H1 (cell line): Measurements from ENCODE around the gene PPAN. TPM values are rescaled to one million over a fixed set of nuclear protein-coding genes. Genes with fewer than 3 reads are reported as not detected.

Experiments
- CTCF ChIA-PET: fragments of 300-600 bp; sonication (Branson Sonifier 250); formaldehyde crosslinking; loops from one replicate; lab custom pipeline; 2021; ENCODE audit not compliant: partially characterized antibody; lab: Charles Lee
- POLR2A ChIA-PET: fragments of 300-600 bp; sonication (Branson Sonifier 250); formaldehyde crosslinking; loops from one replicate; lab custom pipeline; 2021; ENCODE audit warnings: inconsistent platforms; ENCODE audit not compliant: partially characterized antibody; lab: Charles Lee
- DNase-seq, 2 experiments: peaks; one replicate each; pipeline versions ENCODE4 v3.0.0 to v3.0.0-alpha.2; 2010 to 2022; ENCODE audit warnings: low spot score in 2 of 2, low read depth in 1 of 2, mixed read lengths in 1 of 2
- FAIRE-seq: peaks from 2 replicates; lab custom pipeline; 2011; peaks lifted over from hg19 to GRCh38; lab: Jason Lieb, UNC
- H2AFZ ChIP-seq: 2 replicates; pipeline ENCODE4 v1.8.1; 2012; ENCODE audit warnings: low read length, inconsistent platforms
- H2AK5ac ChIP-seq: 2 replicates; pipeline ENCODE4 v1.6.1; 2013; ENCODE audit warnings: low read depth, low read length
- H2BK120ac ChIP-seq: replicated peaks from 2 replicates; pipeline ENCODE3; 2013; ENCODE audit warnings: low read depth, low read length, inconsistent platforms
- H2BK12ac ChIP-seq: 2 replicates; pipeline ENCODE4 v1.6.1; 2013; ENCODE audit warnings: low read depth, low read length
- H2BK15ac ChIP-seq: 2 replicates; pipeline ENCODE4 v1.6.1; 2013; ENCODE audit warnings: low read length
- H2BK20ac ChIP-seq: 2 replicates; pipeline ENCODE4 v1.6.1; 2013; ENCODE audit warnings: low read length
- H2BK5ac ChIP-seq: 2 replicates; pipeline ENCODE4 v1.6.1; 2013; ENCODE audit warnings: low read depth, low read length
- H3K14ac ChIP-seq: 2 replicates; pipeline ENCODE4 v1.6.1; 2013; ENCODE audit warnings: inconsistent platforms; ENCODE audit not compliant: insufficient read length
- H3K18ac ChIP-seq: 2 replicates; pipeline ENCODE4 v1.6.1; 2013; ENCODE audit warnings: low read length; ENCODE audit errors: extremely low read depth
- H3K23ac ChIP-seq: 2 replicates; pipeline ENCODE4 v1.6.1; 2013; ENCODE audit warnings: inconsistent platforms; ENCODE audit not compliant: insufficient read length
- H3K23me2 ChIP-seq: 2 replicates; pipeline ENCODE4 v1.6.1; 2013; ENCODE audit warnings: low read depth, low read length
- H3K27ac ChIP-seq: 2 replicates; pipeline ENCODE4 v1.6.1; 2011; ENCODE audit warnings: low read depth, low read length, inconsistent platforms
- H3K27me3 ChIP-seq, 4 experiments: replicated peaks in 1 of 4; 1 replicate in 1 of 4; 2 replicates in 3 of 4; pipeline versions ENCODE4 v1.6.1 to v1.8.1; 2011 to 2013; ENCODE audit warnings: low read length in 3 of 4, mild to moderate bottlenecking in 3 of 4, inconsistent platforms in 2 of 4, mixed read lengths in 2 of 4, moderate library complexity in 1 of 4; ENCODE audit not compliant: control insufficient read depth in 3 of 4, insufficient read depth in 3 of 4; ENCODE audit errors: extremely low read depth in 1 of 4
- H3K36me3 ChIP-seq, 4 experiments: 2 replicates each; pipeline versions ENCODE4 v1.6.1 to v1.8.1; 2011 to 2013; ENCODE audit warnings: mild to moderate bottlenecking in 4 of 4, low read length in 3 of 4, moderate library complexity in 2 of 4, control low read depth in 1 of 4, inconsistent platforms in 1 of 4; ENCODE audit not compliant: insufficient read depth in 4 of 4, control insufficient read depth in 2 of 4
- H3K4ac ChIP-seq: replicated peaks from 2 replicates; pipeline ENCODE3; 2013; ENCODE audit warnings: low read length, low read depth, mixed read lengths, inconsistent platforms; ENCODE audit not compliant: insufficient read length
- H3K4me1 ChIP-seq, 4 experiments: replicated peaks in 1 of 4; 1 replicate in 1 of 4; 2 replicates in 3 of 4; pipeline versions ENCODE4 v1.6.1 to v1.8.1; 2011 to 2013; ENCODE audit warnings: low read length in 3 of 4, inconsistent platforms in 2 of 4, mixed read lengths in 1 of 4; ENCODE audit not compliant: insufficient read depth in 4 of 4, control insufficient read depth in 3 of 4
- H3K4me2 ChIP-seq, 2 experiments: 2 replicates each; pipeline versions ENCODE4 v1.6.1 to v1.8.1; 2011 to 2013; ENCODE audit warnings: low read depth in 2 of 2, low read length in 2 of 2, control low read depth in 1 of 2, inconsistent platforms in 1 of 2, mild to moderate bottlenecking in 1 of 2; ENCODE audit not compliant: insufficient read depth in 1 of 2
- H3K4me3 ChIP-seq, 4 experiments: fragments of 200-600, 300-600 bp in 1 of 4; sonication (generic), shearing (Covaris generic), sonication (Bioruptor Twin) in 1 of 4; 2 replicates each; pipeline versions ENCODE4 v1.5.1 to v1.8.1; 2011 to 2016; ENCODE audit warnings: low read length in 4 of 4, low read depth in 3 of 4, control low read depth in 2 of 4, inconsistent platforms in 2 of 4, mild to moderate bottlenecking in 2 of 4, mixed read lengths in 1 of 4, moderate library complexity in 1 of 4; ENCODE audit not compliant: insufficient read depth in 2 of 4; ENCODE audit errors: extremely low read depth in 1 of 4
- H3K56ac ChIP-seq: replicated peaks from 2 replicates; pipeline ENCODE3; 2013; ENCODE audit warnings: low read depth, mild to moderate bottlenecking, mixed read lengths, low read length, inconsistent platforms; ENCODE audit not compliant: insufficient read length
- H3K79me1 ChIP-seq: 2 replicates; pipeline ENCODE4 v1.6.1; 2013; ENCODE audit warnings: low read depth, low read length, control low read depth
- H3K79me2 ChIP-seq, 2 experiments: 2 replicates each; pipeline versions ENCODE4 v1.6.1 to v1.8.1; 2012 to 2013; ENCODE audit warnings: low read length in 2 of 2, mild to moderate bottlenecking in 2 of 2, inconsistent platforms in 1 of 2; ENCODE audit not compliant: insufficient read depth in 2 of 2, control insufficient read depth in 1 of 2
- H3K9ac ChIP-seq, 4 experiments: replicated peaks in 1 of 4; 1 replicate in 1 of 4; 2 replicates in 3 of 4; pipeline versions ENCODE4 v1.6.1 to v1.8.1; 2011 to 2013; ENCODE audit warnings: low read depth in 3 of 4, low read length in 3 of 4, control low read depth in 2 of 4, mild to moderate bottlenecking in 2 of 4, moderate library complexity in 2 of 4, inconsistent platforms in 1 of 4; ENCODE audit errors: extremely low read depth in 1 of 4
- H3K9me3 ChIP-seq, 2 experiments: 2 replicates each; pipeline versions ENCODE4 v1.6.1 to v1.8.1; 2012 to 2013; ENCODE audit warnings: mild to moderate bottlenecking in 2 of 2, moderate library complexity in 2 of 2, control low read depth in 1 of 2, inconsistent platforms in 1 of 2, low read depth in 1 of 2, low read length in 1 of 2, mixed read lengths in 1 of 2; ENCODE audit not compliant: insufficient read depth in 2 of 2
- H4K20me1 ChIP-seq, 2 experiments: replicated peaks in 1 of 2; 2 replicates each; pipeline versions ENCODE3 to v1.8.1; 2011 to 2013; ENCODE audit warnings: inconsistent platforms in 2 of 2, low read length in 2 of 2, mild to moderate bottlenecking in 1 of 2; ENCODE audit not compliant: insufficient read depth in 2 of 2, control insufficient read depth in 1 of 2
- H4K5ac ChIP-seq: 2 replicates; pipeline ENCODE4 v1.6.1; 2013; ENCODE audit warnings: low read length, low read depth, mixed read lengths, inconsistent platforms; ENCODE audit not compliant: insufficient read length
- H4K8ac ChIP-seq: 2 replicates; pipeline ENCODE4 v1.8.0; 2013; ENCODE audit warnings: mild to moderate bottlenecking, moderate library complexity, low read length, inconsistent platforms; ENCODE audit not compliant: insufficient read depth; ENCODE audit errors: extremely low read depth
- H4K91ac ChIP-seq: replicated peaks from 2 replicates; pipeline ENCODE3; 2013; ENCODE audit warnings: low read length, mixed read lengths, inconsistent platforms; ENCODE audit not compliant: insufficient read length
- CHD2 ChIP-seq: IDR thresholded peaks from 2 replicates; pipeline ENCODE4 v1.6.1; 2012; ENCODE audit warnings: low read length, improper control_type of control experiment
- EZH2 ChIP-seq: fragments of 200-600 bp; sonication (generic); IDR thresholded peaks from 2 replicates; pipeline ENCODE4 v1.7.1; 2012; ENCODE audit warnings: low read depth, mild to moderate bottlenecking, moderate library complexity, low read length, inconsistent platforms; ENCODE audit not compliant: severe bottlenecking
- JUN ChIP-seq: IDR thresholded peaks from 2 replicates; pipeline ENCODE4 v1.6.1; 2011; ENCODE audit warnings: low read depth, mild to moderate bottlenecking, improper control_type of control experiment, low read length
- KDM5A ChIP-seq: fragments of 200-600 bp; IDR thresholded peaks from 2 replicates; pipeline ENCODE4 v1.7.1; 2012; ENCODE audit warnings: mild to moderate bottlenecking, low read length, inconsistent platforms, mixed read lengths
- RBBP5 ChIP-seq: IDR thresholded peaks from 2 replicates; pipeline ENCODE4 v1.7.1; 2012; ENCODE audit warnings: low read depth, mild to moderate bottlenecking, inconsistent platforms, low read length, moderate library complexity, borderline replicate concordance
- SIN3A ChIP-seq, 2 experiments: IDR thresholded peaks in 1 of 2; conservative IDR thresholded peaks in 1 of 2; 2 replicates each; pipeline ENCODE4 v1.6.1; 2011 to 2012; ENCODE audit warnings: low read length in 2 of 2, improper control_type of control experiment in 1 of 2, low read depth in 1 of 2, mild to moderate bottlenecking in 1 of 2
- SUZ12 ChIP-seq: fragments of 200-600 bp; sonication (generic); IDR thresholded peaks from 2 replicates; pipeline ENCODE4 v1.6.1; 2012; ENCODE audit warnings: mild to moderate bottlenecking, inconsistent platforms, low read length, moderate library complexity, mixed read lengths
- TAF1 ChIP-seq: IDR thresholded peaks from 2 replicates; pipeline ENCODE4 v1.6.1; 2011; ENCODE audit warnings: mild to moderate bottlenecking, low read depth, low read length
- TCF12 ChIP-seq: IDR thresholded peaks from 2 replicates; pipeline ENCODE4 v1.6.1; 2011; ENCODE audit warnings: low read depth, mild to moderate bottlenecking, low read length
- TEAD4 ChIP-seq: IDR thresholded peaks from 2 replicates; pipeline ENCODE4 v1.6.1; 2012; ENCODE audit warnings: low read depth, low read length, inconsistent platforms, mixed read lengths
- WGBS, 2 experiments: shearing (Covaris generic) in 1 of 2; methylation state at CpG; one replicate each; pipeline versions ENCODE4 v1.1.6 to v1.1.7; 2013 to 2015; ENCODE audit warnings: low lambda C conversion rate in 2 of 2, mixed read lengths in 2 of 2, inconsistent platforms in 1 of 2, low coverage in 1 of 2, missing lambda C conversion rate in 1 of 2; ENCODE audit not compliant: insufficient replicate concordance in 2 of 2, insufficient coverage in 1 of 2, insufficient read length in 1 of 2; ENCODE audit errors: extremely low coverage in 1 of 2, missing lambda C conversion rate in 1 of 2; 5-methylcytosine and 5-hydroxymethylcytosine counted together
- polyA plus RNA-seq, 7 experiments: library from polyadenylated mRNA; depleted of rRNA in 3 of 7; stranded (reverse) in 5 of 7; unstranded in 2 of 7; fragments of >200 nt in 5 of 7; fragments of 200-250 nt in 2 of 7; gene quantifications; 1 replicate in 5 of 7; 2 replicates in 1 of 7; 4 replicates in 1 of 7; pipeline versions ENCODE4 v1.2.1 to v1.2.3, GENCODE V29; 2011 to 2013; ENCODE audit warnings: missing spikeins in 2 of 7, mixed read lengths in 2 of 7
- total RNA-seq: library from RNA; stranded (reverse); fragmentation: NEBNext Ultra II Directional; extraction: Animal tissue kit (Norgen Biotek cat#: 25700); gene quantifications from 2 replicates; pipeline ENCODE4 v1.2.1, GENCODE V29; 2021
- TF ChIP-seq, protein P1 (sequence below): IDR thresholded peaks from 2 replicates; pipeline ENCODE4 v1.6.1; 2011; ENCODE audit warnings: low read depth, mild to moderate bottlenecking, low read length; ENCODE audit not compliant: insufficient read depth

PPAN gene
- total and polyA plus RNA-seq, 2 of the 8 experiments (the other 6 are each of a cell fraction or from before 2014, with no cell fraction given), result 48.8 to 74.4 TPM

DNA sequence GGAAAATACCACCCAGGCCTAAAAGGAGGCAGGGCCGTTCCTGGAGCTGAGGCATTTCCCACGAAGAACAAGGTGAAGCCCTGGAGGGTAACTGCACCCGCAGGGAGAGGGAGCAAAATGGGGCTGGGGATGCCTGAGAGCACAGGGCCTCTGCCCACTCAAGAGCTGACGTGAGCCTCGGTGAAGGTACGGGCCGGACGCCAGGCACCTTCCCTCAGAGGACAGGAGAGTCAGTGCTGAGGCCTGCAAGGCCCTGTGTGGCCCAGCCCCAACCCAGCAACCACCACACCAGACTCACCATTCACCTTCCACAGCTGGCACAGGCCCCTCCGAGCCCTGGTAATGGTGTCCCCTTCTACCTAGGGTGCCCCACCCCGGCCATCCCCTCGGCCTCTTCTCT lies 52.3 kb downstream of the PPAN start:
- Histone ChIP-seq H2AFZ (no peak overlapping the region), H3K4ac (no peak overlapping the region), H3K79me1 (no peaks in the 10 kb centered on the region; the same call in 1 of the 2 replicates), H2AK5ac (no peak overlapping the region), H3K4me3 (no peak overlapping the region), H2BK15ac (no peak overlapping the region), H2BK12ac (no peak overlapping the region), H3K23me2 (no peaks in the 10 kb centered on the region), H3K9ac (no peak overlapping the region), H4K8ac (no peak overlapping the region), H2BK5ac (no peak overlapping the region), H3K4me1 (no peaks in the 10 kb centered on the region), H3K14ac (no peak overlapping the region), H2BK120ac (no peak overlapping the region), H3K56ac (no peak overlapping the region), H3K4me2 (no peak overlapping the region), H4K91ac (no peak overlapping the region), H3K36me3 (peaks cover 72 to 97% (median 92%) of the 10 kb centered on the region in 4 experiments), H3K79me2 (no peaks in the 10 kb centered on the region), H3K18ac (no peak overlapping the region), H3K9me3 (no peaks in the 10 kb centered on the region), H4K20me1 (peaks cover 9 to 12% of the 10 kb centered on the region in 2 experiments), H3K27ac (no peak overlapping the region), H3K23ac (no peak overlapping the region), H2BK20ac (no peak overlapping the region), H3K27me3 (no peaks in the 10 kb centered on the region), H4K5ac (no peak overlapping the region)
- DNase-seq, result no peak
- WGBS, 2 experiments, result 97% methylated on average over 11 of the region's 11 CpGs; no CpG with 5 or more reads in 1 of the 2 experiments
- CTCF ChIA-PET, result interaction anchor here (0.8 to 1.1 kb wide), 5 partner anchors 12 to 91 kb away, joined by 3 read pairs; no protein-coding TSS in a partner anchor
- POLR2A ChIA-PET, result interaction anchor here (0.9 to 1.5 kb wide), 2 partner anchors 12 to 21 kb away, joined by 3 to 4 read pairs; no protein-coding TSS in a partner anchor
- FAIRE-seq, result no peak
- TF ChIP-seq TCF12, result no peak
- no peak for TF ChIP-seq KDM5A
- TF ChIP-seq CHD2, result no peak
- no peak for TF ChIP-seq RBBP5
- TF ChIP-seq SIN3A (conservative IDR thresholded peaks at IDR 0.05 in 1 of 2, IDR thresholded peaks at IDR 0.05 in 1 of 2; ENCODE audit: low read depth in 1 of 2, low read length in 2 of 2), result no peak
- no peak for TF ChIP-seq JUN
- TF ChIP-seq EZH2, result no peak
- TF ChIP-seq TAF1, result no peak
- TF ChIP-seq, protein P1, sequence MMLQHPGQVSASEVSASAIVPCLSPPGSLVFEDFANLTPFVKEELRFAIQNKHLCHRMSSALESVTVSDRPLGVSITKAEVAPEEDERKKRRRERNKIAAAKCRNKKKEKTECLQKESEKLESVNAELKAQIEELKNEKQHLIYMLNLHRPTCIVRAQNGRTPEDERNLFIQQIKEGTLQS, result no peak
- TF ChIP-seq TEAD4, result no peak
- TF ChIP-seq SUZ12, result no peak
